Upper lobe of right lung (tissue), 1 donor: ENCODE measurements around the gene NEGR1. TPM values are rescaled to one million over a fixed set of nuclear protein-coding genes. Genes with fewer than 3 reads are reported as not detected.

ENCODE experiments used
- ATAC-seq: fragments of 200-7000 bp; cut with Tn5 transposase; one replicate; pipeline ENCODE4 v1.9.1; 2020; ENCODE audit warnings: mild to moderate bottlenecking, moderate library complexity
- DNase-seq: peaks from one replicate; pipeline ENCODE4 v3.0.0-alpha.2; 2020
- H3K27ac ChIP-seq: fragments of 200-600 bp; one replicate; pipeline ENCODE4 v1.8.0; 2022
- H3K27me3 ChIP-seq: fragments of 200-600 bp; one replicate; pipeline ENCODE4 v1.8.0; 2022; ENCODE audit warnings: mild to moderate bottlenecking
- H3K36me3 ChIP-seq: fragments of 200-600 bp; one replicate; pipeline ENCODE4 v1.8.0; 2022
- H3K4me1 ChIP-seq: fragments of 200-600 bp; one replicate; pipeline ENCODE4 v1.8.0; 2022
- H3K4me3 ChIP-seq: fragments of 200-600 bp; one replicate; pipeline ENCODE4 v1.8.0; 2022; ENCODE audit warnings: mild to moderate bottlenecking
- H3K9me3 ChIP-seq: fragments of 200-600 bp; one replicate; pipeline ENCODE4 v1.8.0; 2022
- CTCF ChIP-seq: fragments of 200-600 bp; IDR thresholded peaks from one replicate; pipeline ENCODE4 v1.8.0; 2022; ENCODE audit warnings: antibody characterized with exemption
- intact Hi-C: fragments of 100-400 bp; cut with DNase I; formaldehyde crosslinking; loops from one replicate; pipeline ENCODE4 v1.11.0; 2022
- total RNA-seq: library from RNA; stranded (reverse); fragmentation: NEBNext Ultra II Directional; extraction: Animal tissue kit (Norgen Biotek cat#: 25700); gene quantifications from one replicate; pipeline ENCODE4 v1.2.1, GENCODE V29; 2021
- donor health status: DM: no; HTN: yes; CAD: no; lungs with severe emphysema.

Gene NEGR1
- total RNA-seq, 1 donor from 2014 or later: 21.4 TPM

DNA sequence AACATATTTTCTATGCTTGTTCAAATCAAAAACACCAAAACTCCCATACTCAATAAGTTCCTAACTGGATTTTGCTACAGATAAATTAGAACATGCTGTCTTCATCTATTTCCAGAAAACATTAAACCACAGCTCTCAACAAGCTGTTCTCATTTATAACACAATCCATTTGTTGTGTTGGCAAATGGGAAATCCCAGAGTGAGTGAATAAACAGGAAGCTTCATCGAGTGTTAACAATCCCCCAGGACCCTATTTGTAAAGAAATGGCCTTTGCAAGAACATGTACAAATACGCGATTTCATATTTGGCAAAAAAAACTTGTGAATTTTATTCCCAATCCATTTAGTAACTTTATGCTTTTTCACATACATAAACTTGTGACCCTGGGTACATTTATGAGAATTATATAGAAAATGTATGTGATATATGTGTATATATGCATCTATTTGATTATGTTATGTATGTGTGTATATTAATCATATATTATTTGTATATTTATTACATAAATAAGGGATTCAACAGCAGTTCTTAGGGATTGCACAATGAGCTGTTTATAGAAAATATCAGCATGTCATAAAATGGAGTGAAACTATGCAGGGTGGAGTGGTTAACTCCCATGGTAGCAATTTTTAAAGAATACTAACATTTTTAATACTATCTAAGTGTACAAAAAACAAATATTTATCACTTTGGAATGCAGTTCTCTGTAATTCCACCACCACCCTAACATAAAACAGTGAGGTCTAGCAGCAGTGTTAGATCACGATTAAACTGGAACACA, 160.0 kb downstream of the NEGR1 start:
- Histone ChIP-seq H3K36me3 (no peaks in the 10 kb centered on the region), H3K27me3 (no peaks in the 10 kb centered on the region), H3K9me3 (no peaks in the 10 kb centered on the region), H3K4me3 (no peak overlapping the region), H3K4me1 (no peaks in the 10 kb centered on the region), H3K27ac (peak overlapping the region; percentile 0)
- DNase-seq: no peak
- no peak for ATAC-seq
- no peak for TF ChIP-seq CTCF
- intact Hi-C loops: no loop called here

GRCh38 chr1:72119491-72119890, 162.8 kb downstream of the NEGR1 start:
- intact Hi-C loops: no loop called here
- no peaks in the 10 kb centered on the region for H3K4me1 ChIP-seq
- H3K4me3 ChIP-seq: no peak overlapping the region
- H3K36me3 ChIP-seq: no peaks in the 10 kb centered on the region
- DNase-seq: no peak
- ATAC-seq: no peak
- no peaks in the 10 kb centered on the region for H3K9me3 ChIP-seq
- no peak overlapping the region for H3K27ac ChIP-seq
- TF ChIP-seq CTCF: no peak
- no peaks in the 10 kb centered on the region for H3K27me3 ChIP-seq

GRCh38 chr1:72117621-72118020, 164.7 kb downstream of the NEGR1 start:
- ATAC-seq (no peak), DNase-seq (no peak)
- H3K27me3 ChIP-seq: no peaks in the 10 kb centered on the region
- TF ChIP-seq CTCF: no peak
- H3K9me3 ChIP-seq: no peaks in the 10 kb centered on the region
- intact Hi-C loops: no loop called here
- H3K27ac ChIP-seq: no peak overlapping the region
- no peaks in the 10 kb centered on the region for H3K4me1 ChIP-seq
- no peaks in the 10 kb centered on the region for H3K36me3 ChIP-seq
- no peak overlapping the region for H3K4me3 ChIP-seq

DNA sequence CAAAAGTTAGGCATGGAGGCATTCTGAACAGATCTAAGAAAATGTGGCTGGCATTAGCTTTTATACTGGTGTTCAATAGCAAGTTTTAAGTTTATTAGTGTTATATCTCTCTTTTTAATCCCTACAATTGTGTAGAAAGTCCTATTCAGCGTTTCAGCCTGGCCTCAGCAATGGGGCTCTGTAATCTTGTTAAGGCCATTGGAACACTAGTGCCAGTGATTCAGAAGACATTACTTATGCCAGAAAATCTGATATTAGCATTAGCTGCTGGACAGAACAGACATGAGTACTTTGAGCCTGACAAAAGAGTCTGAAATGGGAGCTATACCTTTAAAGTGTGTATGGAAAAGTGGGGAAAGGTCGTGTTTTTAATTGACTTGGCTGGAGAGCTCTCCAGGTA, 167.0 kb downstream of the NEGR1 start:
- TF ChIP-seq CTCF: no peak
- intact Hi-C loops: no loop called here
- no peak for DNase-seq
- ATAC-seq: no peak
- Histone ChIP-seq H3K4me1 (no peaks in the 10 kb centered on the region), H3K27me3 (no peaks in the 10 kb centered on the region), H3K9me3 (no peaks in the 10 kb centered on the region), H3K36me3 (no peaks in the 10 kb centered on the region), H3K27ac (no peak overlapping the region), H3K4me3 (no peak overlapping the region)

GRCh38 chr1:72111662-72112061, 170.7 kb downstream of the NEGR1 start:
- H3K4me1 ChIP-seq: no peaks in the 10 kb centered on the region
- DNase-seq: no peak
- no peaks in the 10 kb centered on the region for H3K9me3 ChIP-seq
- ATAC-seq: no peak
- no peaks in the 10 kb centered on the region for H3K36me3 ChIP-seq
- H3K4me3 ChIP-seq: no peak overlapping the region
- H3K27ac ChIP-seq: no peak overlapping the region
- TF ChIP-seq CTCF: no peak
- intact Hi-C loops: no loop called here
- H3K27me3 ChIP-seq: no peaks in the 10 kb centered on the region

- ATAC-seq (no peak), DNase-seq (no peak)
- no peaks in the 10 kb centered on the region for H3K4me1 ChIP-seq
- H3K27me3 ChIP-seq: no peaks in the 10 kb centered on the region
- H3K27ac ChIP-seq: no peak overlapping the region
- no peak for TF ChIP-seq CTCF
- H3K4me3 ChIP-seq: no peak overlapping the region
- intact Hi-C loops: no loop called here
- H3K9me3 ChIP-seq: no peaks in the 10 kb centered on the region
- H3K36me3 ChIP-seq: no peaks in the 10 kb centered on the region
Observed at GRCh38 chr1:72109916-72110315, 172.4 kb downstream of the NEGR1 start.
